Gastrocnemius medialis (tissue), 4 donors: Measurements from ENCODE around the gene CRISPLD2. TPM values are rescaled to one million over a fixed set of nuclear protein-coding genes. Genes with fewer than 3 reads are reported as not detected.
A peak's percentile ranks its signal among the peaks of the same experiment; 100 is the strongest.

ENCODE experiments used
- ATAC-seq, 2 donors: fragments of 150-250 bp; one replicate each; pipeline ENCODE4 v1.9.1; 2016
- DNase-seq, 2 donors: peaks; one replicate each; pipeline ENCODE4 v3.0.0-alpha.2; 2019
- H3K27ac ChIP-seq, 4 donors: fragments of 200-600 bp; sonication (generic); 1 replicate in 1 of 4; 2 replicates in 3 of 4; pipeline ENCODE4 v1.5.1; 2016 to 2018; ENCODE audit warnings: mild to moderate bottlenecking in 2 of 4, moderate library complexity in 1 of 4
- H3K27me3 ChIP-seq, 3 donors: fragments of 200-600 bp; sonication (generic) in 2 of 3; 1 replicate in 1 of 3; 2 replicates in 2 of 3; pipeline versions ENCODE4 v1.5.1 to v1.6.0; 2016 to 2019; ENCODE audit warnings: mild to moderate bottlenecking in 1 of 3, moderate library complexity in 1 of 3
- H3K36me3 ChIP-seq, 2 donors: fragments of 200-600 bp; sonication (generic) in 1 of 2; one replicate each; pipeline ENCODE4 v1.5.1; 2017 to 2018
- H3K4me1 ChIP-seq, 2 donors: fragments of 200-600 bp; sonication (generic) in 1 of 2; one replicate each; pipeline ENCODE4 v1.5.1; 2016 to 2017; ENCODE audit warnings: mild to moderate bottlenecking in 2 of 2
- H3K4me3 ChIP-seq, 4 donors: fragments of 200-600 bp; sonication (generic) in 3 of 4; 1 replicate in 1 of 4; 2 replicates in 3 of 4; pipeline ENCODE4 v1.5.1; 2016 to 2019; ENCODE audit warnings: mild to moderate bottlenecking in 2 of 4
- H3K9me3 ChIP-seq, 3 donors: fragments of 200-600 bp; sonication (generic) in 2 of 3; 1 replicate in 1 of 3; 2 replicates in 2 of 3; pipeline ENCODE4 v1.5.1; 2016 to 2019
- POLR2A ChIP-seq, 2 donors: fragments of 450-650 bp; IDR thresholded peaks; one replicate each; pipeline ENCODE4 v1.6.1; 2017; ENCODE audit warnings: antibody characterized with exemption in 2 of 2, mild to moderate bottlenecking in 2 of 2, moderate library complexity in 2 of 2
- in situ Hi-C, 4 donors: fragments of 200-750 bp; cut with MboI; loops; one replicate each; pipeline versions ENCODE4 v1.15.0 to v1.8.0; 2017; ENCODE audit warnings: low sequenced_read_pairs in 4 of 4
- intact Hi-C: fragments of 100-400 bp; cut with DNase I; formaldehyde crosslinking; loops from one replicate; pipeline ENCODE4 v1.15.1; 2023; ENCODE audit warnings: low total_unique reads
- total RNA-seq, 4 donors: library from RNA; depleted of rRNA; stranded (reverse); fragments of >200 nt; gene quantifications; one replicate each; pipeline versions ENCODE4 v1.1.0 to v1.2.3, GENCODE V29; 2016
- TF ChIP-seq, protein P1 (sequence below), 5 experiments: fragments of 450-650 bp in 3 of 5; fragments of 200-600 bp in 2 of 5; sonication (generic) in 2 of 5; IDR thresholded peaks in 4 of 5; conservative IDR thresholded peaks in 1 of 5; 1 replicate in 4 of 5; 2 replicates in 1 of 5; pipeline ENCODE4 v1.5.1; 2016 to 2019; ENCODE audit warnings: antibody characterized with exemption in 5 of 5, mild to moderate bottlenecking in 3 of 5, moderate library complexity in 3 of 5

CRISPLD2 gene
- total RNA-seq, 4 donors from 2014 or later, result 26.1 to 50.1 (median 39.0) TPM

DNA sequence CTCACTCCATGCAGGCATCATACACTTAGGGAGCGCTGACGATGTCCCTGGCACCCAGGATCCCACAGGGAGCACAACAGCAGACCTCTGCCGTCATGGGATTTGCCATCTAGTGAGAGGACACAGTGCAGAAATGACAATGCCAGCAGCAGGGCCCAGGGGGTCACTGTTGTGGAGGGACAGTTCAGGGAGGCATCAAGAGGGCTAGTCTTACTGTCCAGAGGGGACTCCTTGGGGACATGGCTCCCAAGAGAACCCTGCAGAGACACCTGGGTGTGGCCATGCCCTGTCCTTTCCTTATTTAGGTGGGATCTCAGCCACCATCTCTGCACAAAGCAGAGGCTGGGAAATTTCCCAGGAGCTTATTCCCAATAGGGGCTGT is 73.7 kb downstream of the CRISPLD2 start:
- no peak for ATAC-seq
- Histone ChIP-seq H3K27me3 (no peaks in the 10 kb centered on the region), H3K27ac (no peak overlapping the region), H3K4me3 (no peak overlapping the region), H3K36me3 (no peaks in the 10 kb centered on the region), H3K4me1 (no peaks in the 10 kb centered on the region), H3K9me3 (no peaks in the 10 kb centered on the region)
- DNase-seq, result no peak
- in situ Hi-C loops (no loop called here), intact Hi-C loops (no loop called here)
- no peak for TF ChIP-seq POLR2A (IDR thresholded peaks at IDR 0.05)
- TF ChIP-seq, protein P1, sequence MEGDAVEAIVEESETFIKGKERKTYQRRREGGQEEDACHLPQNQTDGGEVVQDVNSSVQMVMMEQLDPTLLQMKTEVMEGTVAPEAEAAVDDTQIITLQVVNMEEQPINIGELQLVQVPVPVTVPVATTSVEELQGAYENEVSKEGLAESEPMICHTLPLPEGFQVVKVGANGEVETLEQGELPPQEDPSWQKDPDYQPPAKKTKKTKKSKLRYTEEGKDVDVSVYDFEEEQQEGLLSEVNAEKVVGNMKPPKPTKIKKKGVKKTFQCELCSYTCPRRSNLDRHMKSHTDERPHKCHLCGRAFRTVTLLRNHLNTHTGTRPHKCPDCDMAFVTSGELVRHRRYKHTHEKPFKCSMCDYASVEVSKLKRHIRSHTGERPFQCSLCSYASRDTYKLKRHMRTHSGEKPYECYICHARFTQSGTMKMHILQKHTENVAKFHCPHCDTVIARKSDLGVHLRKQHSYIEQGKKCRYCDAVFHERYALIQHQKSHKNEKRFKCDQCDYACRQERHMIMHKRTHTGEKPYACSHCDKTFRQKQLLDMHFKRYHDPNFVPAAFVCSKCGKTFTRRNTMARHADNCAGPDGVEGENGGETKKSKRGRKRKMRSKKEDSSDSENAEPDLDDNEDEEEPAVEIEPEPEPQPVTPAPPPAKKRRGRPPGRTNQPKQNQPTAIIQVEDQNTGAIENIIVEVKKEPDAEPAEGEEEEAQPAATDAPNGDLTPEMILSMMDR (IDR thresholded peaks at IDR 0.05 in 4 of 5, conservative IDR thresholded peaks at IDR 0.05 in 1 of 5), result no peak

DNA sequence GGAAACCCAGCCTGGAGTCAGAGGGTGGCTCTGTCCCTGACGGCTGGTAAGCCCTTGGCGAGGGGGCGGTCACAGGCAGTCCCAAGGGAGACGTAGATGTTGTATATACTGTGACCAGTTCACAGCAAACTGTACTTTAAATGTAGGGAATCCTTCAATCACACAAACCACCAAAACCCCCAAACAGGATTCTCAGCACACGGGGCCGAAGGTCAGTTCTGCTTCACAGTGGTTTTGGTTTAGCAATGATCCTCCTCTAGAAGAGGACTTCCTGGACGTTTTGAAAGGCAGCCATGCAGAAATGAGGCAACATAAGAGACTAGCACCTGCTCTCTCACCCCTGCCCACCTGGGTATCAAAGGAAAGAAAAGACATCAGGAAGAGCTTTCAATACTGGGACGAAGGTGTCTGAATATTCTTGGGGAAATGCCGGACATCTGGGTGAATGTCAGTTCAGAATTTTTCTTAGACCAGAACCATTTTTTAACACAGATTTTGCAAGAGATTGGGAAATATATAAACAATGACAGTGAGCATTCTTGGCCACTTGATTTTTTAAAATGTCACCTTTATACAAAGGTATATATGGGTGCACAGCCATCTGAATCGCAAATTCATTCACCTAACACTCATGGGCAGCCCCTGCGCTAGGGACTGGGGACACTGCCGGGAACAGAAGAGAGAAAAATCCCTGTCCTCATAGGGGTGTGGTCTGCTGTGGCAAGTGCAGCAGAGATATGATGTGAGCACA is 74.2 kb downstream of the CRISPLD2 start:
- Histone ChIP-seq H3K4me3 (no peak overlapping the region), H3K27ac (no peak overlapping the region), H3K4me1 (no peaks in the 10 kb centered on the region), H3K9me3 (no peaks in the 10 kb centered on the region), H3K36me3 (no peaks in the 10 kb centered on the region), H3K27me3 (no peaks in the 10 kb centered on the region)
- TF ChIP-seq, protein P1 (IDR thresholded peaks at IDR 0.05 in 4 of 5, conservative IDR thresholded peaks at IDR 0.05 in 1 of 5), result no peak
- TF ChIP-seq POLR2A (IDR thresholded peaks at IDR 0.05), result no peak
- DNase-seq, result no peak
- intact Hi-C loops, result no loop called here
- in situ Hi-C loops, result no loop called here
- ATAC-seq, result no peak

DNA sequence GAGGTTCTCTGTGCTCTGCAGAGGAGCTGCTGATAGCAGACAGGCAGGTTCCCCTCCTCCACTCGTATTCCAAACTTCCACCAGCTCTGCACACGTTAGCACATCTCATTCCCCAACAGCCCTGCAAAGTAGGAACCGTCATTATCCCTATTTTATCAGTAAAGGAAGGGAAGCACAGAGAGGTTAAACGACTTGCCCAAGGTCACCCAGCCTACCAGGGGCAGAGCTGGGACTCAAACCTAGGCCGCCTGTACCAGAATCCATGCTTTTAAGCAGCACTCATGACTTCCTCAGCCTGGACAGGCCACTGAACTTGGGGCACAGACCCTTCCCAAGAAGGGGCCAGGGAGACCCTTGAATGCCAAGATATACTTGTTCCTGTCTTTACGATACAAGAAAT is 75.2 kb downstream of the CRISPLD2 start:
- Histone ChIP-seq H3K27ac (no peak overlapping the region), H3K27me3 (no peaks in the 10 kb centered on the region), H3K9me3 (no peaks in the 10 kb centered on the region), H3K4me3 (no peak overlapping the region), H3K36me3 (no peaks in the 10 kb centered on the region), H3K4me1 (no peaks in the 10 kb centered on the region)
- DNase-seq, result no peak
- in situ Hi-C loops (no loop called here), intact Hi-C loops (no loop called here)
- TF ChIP-seq, protein P1 (IDR thresholded peaks at IDR 0.05 in 4 of 5, conservative IDR thresholded peaks at IDR 0.05 in 1 of 5), result no peak
- no peak for TF ChIP-seq POLR2A (IDR thresholded peaks at IDR 0.05)
- ATAC-seq, result no peak

DNA sequence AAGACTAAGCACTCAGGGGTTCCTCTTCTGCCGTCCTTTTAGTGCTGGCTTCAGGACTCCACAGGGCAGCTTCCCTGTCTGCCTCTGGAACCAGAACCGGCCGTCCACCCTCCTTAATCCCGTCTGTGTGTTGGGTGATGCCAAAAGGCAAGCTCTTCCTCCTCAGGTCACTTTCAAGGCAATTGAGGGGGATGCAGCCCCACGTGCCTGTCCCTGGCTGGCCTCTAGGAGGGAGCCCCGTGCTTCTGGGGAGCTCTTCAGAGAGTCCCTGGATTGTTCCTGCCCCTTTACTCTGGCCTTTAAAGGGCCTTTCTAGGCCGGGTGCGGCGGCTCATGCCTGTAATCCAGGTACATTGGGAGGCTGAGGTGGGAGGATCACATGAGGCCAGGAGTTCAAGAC is 77.1 kb downstream of the CRISPLD2 start:
- ATAC-seq (no peak), DNase-seq (no peak)
- TF ChIP-seq POLR2A (IDR thresholded peaks at IDR 0.05), result no peak
- TF ChIP-seq, protein P1 (IDR thresholded peaks at IDR 0.05 in 4 of 5, conservative IDR thresholded peaks at IDR 0.05 in 1 of 5), result no peak
- no peaks in the 10 kb centered on the region for H3K4me1 ChIP-seq
- no peaks in the 10 kb centered on the region for H3K9me3 ChIP-seq
- peak overlapping the region in 1 of 4 donors; percentile 6 for H3K27ac ChIP-seq
- H3K4me3 ChIP-seq, result no peak overlapping the region
- in situ Hi-C loops (no loop called here), intact Hi-C loops (no loop called here)
- H3K36me3 ChIP-seq, result no peaks in the 10 kb centered on the region
- no peaks in the 10 kb centered on the region for H3K27me3 ChIP-seq
